GM18502 (cell line): ENCODE data around the gene IL18BP.

Source experiments
- ATAC-seq: cut with Tn5 transposase; IDR thresholded peaks from one replicate; pipeline ENCODE4 v1.9.1; 2021; ENCODE audit warnings: mild to moderate bottlenecking; ENCODE audit not compliant: unreplicated experiment, poor library complexity

The IL18BP gene

GRCh38 chr11:72040491-72041363 is 42.0 kb downstream of the IL18BP start:
- no peak for ATAC-seq

GRCh38 chr11:72041364-72042063 is 42.8 kb downstream of the IL18BP start:
- no peak for ATAC-seq

GRCh38 chr11:72042064-72042745 is 43.5 kb downstream of the IL18BP start:
- ATAC-seq = no peak

GRCh38 chr11:72045849-72046248 is 47.1 kb downstream of the IL18BP start:
- ATAC-seq = no peak

GRCh38 chr11:72048766-72049460 is 50.2 kb downstream of the IL18BP start:
- no peak for ATAC-seq
